Ovary (tissue), 9 donors: ENCODE data around the gene SDR42E2. TPM values are rescaled to one million over a fixed set of nuclear protein-coding genes. Genes with fewer than 3 reads are reported as not detected.
"Not testable (repeated sequence)": the region's sequence is repeated elsewhere in the genome, so short reads cannot be mapped to it uniquely, and the experiment has no call there.

ENCODE experiments used
- DNase-seq, 5 donors: peaks; one replicate each; pipeline ENCODE4 v3.0.0-alpha.2; 2019 to 2020
- H3K27ac ChIP-seq, 2 donors: fragments of 200-600 bp; one replicate each; pipeline versions ENCODE4 v1.5.1 to v1.8.0; 2019 to 2022
- H3K27me3 ChIP-seq: fragments of 200-600 bp; one replicate; pipeline ENCODE4 v1.8.0; 2022
- H3K36me3 ChIP-seq: fragments of 200-600 bp; sonication (generic); one replicate; pipeline ENCODE4 v1.5.1; 2019
- H3K4me1 ChIP-seq: one replicate; pipeline ENCODE4 v1.8.1; 2013; ENCODE audit warnings: mild to moderate bottlenecking, moderate library complexity; ENCODE audit not compliant: insufficient read depth
- H3K4me3 ChIP-seq: fragments of 200-600 bp; sonication (generic); one replicate; pipeline ENCODE4 v1.5.1; 2017
- H3K9me3 ChIP-seq, 2 donors: fragments of 200-600 bp in 1 of 2; sonication (generic) in 1 of 2; one replicate each; pipeline versions ENCODE4 v1.5.1 to v1.8.1; 2013 to 2019; ENCODE audit warnings: mild to moderate bottlenecking in 1 of 2, moderate library complexity in 1 of 2
- EP300 ChIP-seq: sonication (generic); formaldehyde crosslinking; IDR thresholded peaks from one replicate; pipeline ENCODE4 v1.6.1; 2017; ENCODE audit warnings: antibody characterized with exemption
- POLR2A ChIP-seq: fragments of 450-650 bp; IDR thresholded peaks from one replicate; pipeline ENCODE4 v1.6.1; 2017; ENCODE audit warnings: antibody characterized with exemption, mild to moderate bottlenecking, moderate library complexity
- WGBS, 3 donors: extraction: QIAGEN DNeasy Blood & Tissue Kit in 1 of 3; methylation state at CpG; one replicate each; pipeline versions ENCODE4 v1.1.5 to v1.1.7; 2013 to 2017; 5-methylcytosine and 5-hydroxymethylcytosine counted together
- intact Hi-C, 4 donors: fragments of 100-400 bp; cut with DNase I; formaldehyde crosslinking; loops; one replicate each; pipeline versions ENCODE4 v1.11.0 to v1.15.1; 2022 to 2023
- polyA plus RNA-seq, 2 donors: library from polyadenylated mRNA; stranded (reverse); fragments of 200-250 nt in 1 of 2; fragments of 350-450 nt in 1 of 2; fragmentation: Illumina TruSeq in 1 of 2; extraction: RNeasy Lipid Tissue Mini Kit (QIAGEN cat#74804) in 1 of 2; gene quantifications; one replicate each; pipeline ENCODE4 v1.2.3, GENCODE V29; 2013 to 2014
- total RNA-seq, 7 donors: library from RNA; depleted of rRNA in 2 of 7; stranded (reverse); fragments of >200 nt in 2 of 7; fragmentation: NEBNext Ultra II Directional in 3 of 7; extraction: Animal tissue kit (Norgen Biotek cat#: 25700) in 3 of 7; gene quantifications; one replicate each; pipeline versions ENCODE4 v1.1.0 to v1.2.4, GENCODE V29; 2016 to 2023
- TF ChIP-seq, protein P1 (sequence below), 3 donors: fragments of 450-650 bp in 2 of 3; fragments of 200-600 bp in 1 of 3; IDR thresholded peaks; one replicate each; pipeline versions ENCODE4 v1.5.1 to v1.8.0; 2016 to 2022; ENCODE audit warnings: antibody characterized with exemption in 3 of 3, mild to moderate bottlenecking in 1 of 3
- donor health status: DM: no; HTN: no; CAD: no; lungs with moderate emphysema.
- donor health status: DM: no; HTN: no; CAD: no.
- donor health status: Bipolar disorder and iron deficiency.
- donor health status: DM: yes; HTN: yes; CAD: no.
- donor health status: DM: no; HTN: no; CAD: no.
- donor health status: DM: yes; HTN: yes; CAD: no.

SDR42E2 gene
- total and polyA plus RNA-seq, 9 donors, result 0.05 to 1.1 (median 0.24) TPM; not detected in 3

GRCh38 chr16:22163806-22164205 is 1.5 kb downstream of the SDR42E2 start:
- no peak for TF ChIP-seq POLR2A
- no peak for TF ChIP-seq EP300
- TF ChIP-seq, protein P1, sequence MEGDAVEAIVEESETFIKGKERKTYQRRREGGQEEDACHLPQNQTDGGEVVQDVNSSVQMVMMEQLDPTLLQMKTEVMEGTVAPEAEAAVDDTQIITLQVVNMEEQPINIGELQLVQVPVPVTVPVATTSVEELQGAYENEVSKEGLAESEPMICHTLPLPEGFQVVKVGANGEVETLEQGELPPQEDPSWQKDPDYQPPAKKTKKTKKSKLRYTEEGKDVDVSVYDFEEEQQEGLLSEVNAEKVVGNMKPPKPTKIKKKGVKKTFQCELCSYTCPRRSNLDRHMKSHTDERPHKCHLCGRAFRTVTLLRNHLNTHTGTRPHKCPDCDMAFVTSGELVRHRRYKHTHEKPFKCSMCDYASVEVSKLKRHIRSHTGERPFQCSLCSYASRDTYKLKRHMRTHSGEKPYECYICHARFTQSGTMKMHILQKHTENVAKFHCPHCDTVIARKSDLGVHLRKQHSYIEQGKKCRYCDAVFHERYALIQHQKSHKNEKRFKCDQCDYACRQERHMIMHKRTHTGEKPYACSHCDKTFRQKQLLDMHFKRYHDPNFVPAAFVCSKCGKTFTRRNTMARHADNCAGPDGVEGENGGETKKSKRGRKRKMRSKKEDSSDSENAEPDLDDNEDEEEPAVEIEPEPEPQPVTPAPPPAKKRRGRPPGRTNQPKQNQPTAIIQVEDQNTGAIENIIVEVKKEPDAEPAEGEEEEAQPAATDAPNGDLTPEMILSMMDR (IDR thresholded peaks at IDR 0.05), result no peak
- DNase-seq, result no peak
- no peaks in the 10 kb centered on the region for H3K27me3 ChIP-seq
- no peaks in the 10 kb centered on the region for H3K4me1 ChIP-seq
- H3K4me3 ChIP-seq, result no peak overlapping the region
- intact Hi-C loops, result no loop called here
- no peak overlapping the region for H3K27ac ChIP-seq
- no peaks in the 10 kb centered on the region for H3K36me3 ChIP-seq
- 78 to 80% (median 79%) methylated on average over 6 of the region's 6 CpGs for WGBS, 3 donors
- H3K9me3 ChIP-seq, result no peaks in the 10 kb centered on the region

DNA sequence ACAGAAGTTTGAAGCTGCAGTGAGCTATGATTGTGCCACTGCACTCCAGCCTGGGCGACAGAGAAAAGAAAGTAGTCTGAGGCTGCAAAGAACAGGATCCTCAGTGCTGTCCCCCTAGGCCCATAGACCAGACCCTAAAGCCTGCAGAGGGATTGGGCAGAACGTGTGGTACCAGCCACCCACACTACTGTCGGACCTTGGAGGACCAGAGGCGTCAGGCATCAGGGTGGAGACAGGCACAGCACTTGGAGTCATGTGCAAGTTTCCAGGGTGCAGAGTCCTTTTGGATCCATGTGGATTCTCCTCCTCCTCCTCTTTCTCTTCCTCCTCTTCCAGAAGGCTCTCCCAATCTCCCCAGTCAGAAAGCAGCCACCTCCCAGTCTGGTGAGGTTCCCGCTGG is 2.2 kb downstream of the SDR42E2 start:
- TF ChIP-seq POLR2A, result no peak
- TF ChIP-seq EP300, result no peak
- TF ChIP-seq, protein P1 (IDR thresholded peaks at IDR 0.05), result no peak
- Histone ChIP-seq H3K27ac (no peak overlapping the region), H3K36me3 (no peaks in the 10 kb centered on the region), H3K9me3 (no peaks in the 10 kb centered on the region), H3K4me1 (no peaks in the 10 kb centered on the region), H3K27me3 (no peaks in the 10 kb centered on the region), H3K4me3 (no peak overlapping the region)
- intact Hi-C loops, result no loop called here
- WGBS, 3 donors, result 77 to 88% (median 86%) methylated on average over 5 of the region's 5 CpGs
- DNase-seq, result no peak

GRCh38 chr16:22165508-22166285 is 3.4 kb downstream of the SDR42E2 start:
- Histone ChIP-seq H3K36me3 (no peaks in the 10 kb centered on the region), H3K27me3 (no peaks in the 10 kb centered on the region), H3K9me3 (no peaks in the 10 kb centered on the region), H3K27ac (no peak overlapping the region), H3K4me3 (no peak overlapping the region), H3K4me1 (no peaks in the 10 kb centered on the region)
- no peak for DNase-seq
- TF ChIP-seq EP300 (no peak), POLR2A (no peak)
- TF ChIP-seq, protein P1 (IDR thresholded peaks at IDR 0.05), result no peak
- intact Hi-C loops, result no loop called here
- 80 to 92% (median 91%) methylated on average over 12 to 16 of the region's 16 CpGs for WGBS, 3 donors

DNA sequence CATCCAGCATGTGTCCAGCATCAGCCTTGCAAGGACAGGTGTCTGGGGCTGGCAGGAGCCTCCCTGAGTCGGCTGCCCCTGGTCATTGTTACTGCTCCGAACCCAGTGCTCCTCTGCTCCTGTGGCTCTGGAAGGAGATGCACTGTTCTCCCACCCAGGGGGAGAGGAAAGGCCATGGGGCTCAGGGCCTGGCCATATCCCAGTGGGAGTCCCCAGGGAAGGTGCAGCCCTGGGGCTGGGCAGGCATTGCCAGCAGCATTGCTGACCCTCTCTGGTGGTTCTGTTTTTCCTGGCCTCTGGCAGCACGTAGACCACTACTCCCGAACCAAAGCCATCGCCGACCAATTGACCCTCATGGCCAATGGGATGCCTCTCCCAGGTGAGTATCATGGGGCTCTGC is 9.6 kb downstream of the SDR42E2 start:
- WGBS, 3 donors, result 85 to 88% (median 86%) methylated on average over 6 of the region's 6 CpGs
- Histone ChIP-seq H3K36me3 (no peaks in the 10 kb centered on the region), H3K27ac (no peak overlapping the region), H3K27me3 (no peaks in the 10 kb centered on the region), H3K9me3 (no peaks in the 10 kb centered on the region), H3K4me1 (no peaks in the 10 kb centered on the region), H3K4me3 (no peak overlapping the region)
- no peak for DNase-seq
- intact Hi-C loops, result no loop called here
- TF ChIP-seq EP300, result no peak
- TF ChIP-seq POLR2A, result no peak
- TF ChIP-seq, protein P1 (IDR thresholded peaks at IDR 0.05), result no peak

GRCh38 chr16:22172642-22173041 is 10.3 kb downstream of the SDR42E2 start:
- H3K27me3 ChIP-seq, H3K36me3 ChIP-seq, H3K27ac ChIP-seq, H3K4me1 ChIP-seq, H3K9me3 ChIP-seq, DNase-seq, intact Hi-C loops, H3K4me3 ChIP-seq: not testable (repeated sequence)
- 85 to 93% (median 90%) methylated on average over 1 of the region's 1 CpG for WGBS, 3 donors
